GM12878 (cell line): Measurements from ENCODE around the gene NSMCE1. TPM values are rescaled to one million over a fixed set of nuclear protein-coding genes. Genes with fewer than 3 reads are reported as not detected.

Experiments
- BMI1 ChIP-seq: fragments of 450-650 bp; IDR thresholded peaks from 2 replicates; pipeline ENCODE4 v1.6.1; 2016; ENCODE audit warnings: mild to moderate bottlenecking, moderate library complexity, borderline replicate concordance
- BRCA1 ChIP-seq: IDR thresholded peaks from 2 replicates; pipeline ENCODE4 v1.6.1; 2011; ENCODE audit warnings: low read depth, low read length, improper control_type of control experiment
- CEBPZ ChIP-seq: fragments of 150-350 bp; IDR thresholded peaks from 2 replicates; pipeline ENCODE4 v1.6.1; 2016; ENCODE audit warnings: low read depth, low read length
- CHD4 ChIP-seq: fragments of 200-600 bp; sonication (generic); IDR thresholded peaks from 2 replicates; pipeline ENCODE4 v1.6.1; 2016; ENCODE audit warnings: mild to moderate bottlenecking
- ETV6 ChIP-seq, 2 experiments: fragments of 450-650 bp in 1 of 2; IDR thresholded peaks in 1 of 2; conservative IDR thresholded peaks in 1 of 2; 2 replicates each; pipeline ENCODE4 v1.6.1; 2014; ENCODE audit warnings: antibody characterized with exemption in 1 of 2, borderline replicate concordance in 1 of 2, low read depth in 1 of 2, mild to moderate bottlenecking in 1 of 2, moderate library complexity in 1 of 2
- GABPA ChIP-seq: IDR thresholded peaks from 2 replicates; pipeline ENCODE4 v1.6.1; 2014; ENCODE audit warnings: antibody characterized with exemption, low read depth, mild to moderate bottlenecking, inconsistent platforms
- HDAC2 ChIP-seq: fragments of 200-600 bp; sonication (generic); IDR thresholded peaks from 2 replicates; pipeline ENCODE4 v1.6.1; 2017
- MLLT1 ChIP-seq: fragments of 450-650 bp; IDR thresholded peaks from 2 replicates; pipeline ENCODE4 v1.6.1; 2016; ENCODE audit warnings: mild to moderate bottlenecking
- MYB ChIP-seq: fragments of 150-350 bp; IDR thresholded peaks from 2 replicates; pipeline ENCODE4 v1.6.1; 2014; ENCODE audit warnings: mild to moderate bottlenecking, low read depth, low read length, borderline replicate concordance
- POLR2AphosphoS5 ChIP-seq: IDR thresholded peaks from 2 replicates; pipeline ENCODE4 v1.6.1; 2011; ENCODE audit warnings: mild to moderate bottlenecking, low read length, inconsistent platforms
- SKIL ChIP-seq: fragments of 450-650 bp; IDR thresholded peaks from 2 replicates; pipeline ENCODE4 v1.6.1; 2017; ENCODE audit warnings: mild to moderate bottlenecking, low read depth, inconsistent platforms; ENCODE audit not compliant: poor library complexity, severe bottlenecking
- SMC3 ChIP-seq: IDR thresholded peaks from 2 replicates; pipeline ENCODE4 v1.6.1; 2011; ENCODE audit warnings: low read length, improper control_type of control experiment, borderline replicate concordance
- SP1 ChIP-seq: IDR thresholded peaks from one replicate; pipeline ENCODE4 v1.6.1; 2011; ENCODE audit warnings: low read depth, low read length
- SREBF2 ChIP-seq: IDR thresholded peaks from 2 replicates; pipeline ENCODE4 v1.6.1; 2012; ENCODE audit warnings: mild to moderate bottlenecking, low read length
- ZBTB33 ChIP-seq: fragments of 450-650 bp; IDR thresholded peaks from 2 replicates; pipeline ENCODE4 v1.6.1; 2017; ENCODE audit warnings: mild to moderate bottlenecking
- ZNF687 ChIP-seq: fragments of 450-650 bp; IDR thresholded peaks from 2 replicates; pipeline ENCODE4 v1.6.1; 2017; ENCODE audit warnings: mild to moderate bottlenecking, moderate library complexity
- polyA plus RNA-seq, 11 experiments: library from polyadenylated mRNA; depleted of rRNA in 4 of 11; unstranded in 6 of 11; stranded (reverse) in 5 of 11; fragments of >200 nt; fragmentation: Nextera tagmentation in 4 of 11; fragmentation: Illumina TruSeq in 1 of 11; extraction: Ambion mirVana in 4 of 11; extraction: Trizol in 1 of 11; gene quantifications; 1 replicate in 1 of 11; 2 replicates in 10 of 11; pipeline versions ENCODE4 v1.2.1 to v1.2.3, GENCODE V29; 2011 to 2016; ENCODE audit warnings: inconsistent platforms in 2 of 11, missing spikeins in 2 of 11, low read depth in 1 of 11
- total RNA-seq, 4 experiments: library from RNA; depleted of rRNA in 3 of 4; stranded (reverse); fragments of >200 nt in 3 of 4; fragmentation: Illumina TruSeq in 1 of 4; extraction: Trizol in 1 of 4; gene quantifications; 2 replicates each; pipeline versions ENCODE4 v1.2.1 to v1.2.3, GENCODE V29; 2013 to 2021

The NSMCE1 gene
- total and polyA plus RNA-seq, 10 of the 15 experiments (the other 5 are each of a cell fraction or from before 2014, with no cell fraction given) = 54.0 to 214 (median 71.4) TPM

GRCh38 chr16:27242868-27243590 is 25.5 kb downstream of the NSMCE1 start (continued):
- TF ChIP-seq CHD4 = no peak
- TF ChIP-seq SKIL = peak; percentile 26
- TF ChIP-seq ETV6 (conservative IDR thresholded peaks at IDR 0.05 in 1 of 2, IDR thresholded peaks at IDR 0.05 in 1 of 2; ENCODE audit: borderline replicate concordance in 1 of 2, low read depth in 1 of 2) = no peak; a peak in 1 of 4 replicates
- peak; percentile 48; the same call in 1 of the 2 replicates for TF ChIP-seq MLLT1
- peak; percentile 10 for TF ChIP-seq SP1
- TF ChIP-seq ZBTB33 = no peak
- TF ChIP-seq BMI1 = no peak
- TF ChIP-seq BRCA1 = no peak
- peak; percentile 32; the same call in 1 of the 2 replicates for TF ChIP-seq POLR2AphosphoS5
- no peak for TF ChIP-seq SREBF2
- no peak for TF ChIP-seq CEBPZ
- TF ChIP-seq SMC3 = no peak
- no peak; the same call in none of the 2 replicates for TF ChIP-seq ZNF687
- no peak for TF ChIP-seq HDAC2
- TF ChIP-seq MYB = no peak
- TF ChIP-seq GABPA = no peak
